Stimulated activated CD4-positive, alpha-beta T cell treated with anti-CD3 and anti-CD28 coated beads, Interleukin-15, amount 100 ng/mL, for 24 hours (primary cell): ENCODE measurements around the gene MSH5.
A peak's percentile ranks its signal among the peaks of the same experiment; 100 is the strongest.

ENCODE experiments used
- DNase-seq: peaks from one replicate; pipeline ENCODE4 v3.0.0-alpha.2; 2020

The MSH5 gene

DNA sequence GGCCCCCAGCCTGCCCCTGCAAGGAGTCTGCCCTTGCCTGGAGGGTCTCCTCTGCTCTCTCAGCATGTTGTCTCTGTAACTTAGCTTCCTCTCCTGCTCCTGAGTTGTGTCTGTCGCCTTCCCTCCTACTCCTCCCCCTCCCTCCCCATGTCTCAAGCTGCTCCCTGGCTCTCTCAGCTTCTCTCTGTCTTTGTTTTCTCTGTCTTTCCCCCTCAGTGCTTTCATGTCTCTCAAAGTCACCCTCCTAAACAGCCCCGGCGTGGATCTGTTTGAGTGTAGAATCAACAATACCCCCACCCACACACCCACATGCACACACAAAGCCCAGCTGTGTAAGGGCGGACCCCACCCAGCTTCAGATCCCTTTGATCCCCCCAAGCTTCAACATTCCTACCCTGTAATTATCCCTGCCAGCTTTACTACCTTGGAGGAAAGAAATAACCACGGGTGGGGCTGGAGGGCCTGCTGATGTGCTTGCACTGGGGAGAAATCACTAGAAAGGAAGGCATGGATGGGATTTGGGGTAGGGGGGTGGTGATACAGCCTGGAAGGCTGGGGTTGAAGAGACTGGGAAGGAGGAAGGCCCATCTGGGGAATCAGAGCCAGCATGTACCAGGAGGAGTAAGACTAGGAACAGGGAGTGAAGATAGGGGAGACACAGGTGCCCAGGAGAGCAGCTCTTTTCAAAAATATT is 25.7 kb upstream of the MSH5 start:
- no peak for DNase-seq

DNA sequence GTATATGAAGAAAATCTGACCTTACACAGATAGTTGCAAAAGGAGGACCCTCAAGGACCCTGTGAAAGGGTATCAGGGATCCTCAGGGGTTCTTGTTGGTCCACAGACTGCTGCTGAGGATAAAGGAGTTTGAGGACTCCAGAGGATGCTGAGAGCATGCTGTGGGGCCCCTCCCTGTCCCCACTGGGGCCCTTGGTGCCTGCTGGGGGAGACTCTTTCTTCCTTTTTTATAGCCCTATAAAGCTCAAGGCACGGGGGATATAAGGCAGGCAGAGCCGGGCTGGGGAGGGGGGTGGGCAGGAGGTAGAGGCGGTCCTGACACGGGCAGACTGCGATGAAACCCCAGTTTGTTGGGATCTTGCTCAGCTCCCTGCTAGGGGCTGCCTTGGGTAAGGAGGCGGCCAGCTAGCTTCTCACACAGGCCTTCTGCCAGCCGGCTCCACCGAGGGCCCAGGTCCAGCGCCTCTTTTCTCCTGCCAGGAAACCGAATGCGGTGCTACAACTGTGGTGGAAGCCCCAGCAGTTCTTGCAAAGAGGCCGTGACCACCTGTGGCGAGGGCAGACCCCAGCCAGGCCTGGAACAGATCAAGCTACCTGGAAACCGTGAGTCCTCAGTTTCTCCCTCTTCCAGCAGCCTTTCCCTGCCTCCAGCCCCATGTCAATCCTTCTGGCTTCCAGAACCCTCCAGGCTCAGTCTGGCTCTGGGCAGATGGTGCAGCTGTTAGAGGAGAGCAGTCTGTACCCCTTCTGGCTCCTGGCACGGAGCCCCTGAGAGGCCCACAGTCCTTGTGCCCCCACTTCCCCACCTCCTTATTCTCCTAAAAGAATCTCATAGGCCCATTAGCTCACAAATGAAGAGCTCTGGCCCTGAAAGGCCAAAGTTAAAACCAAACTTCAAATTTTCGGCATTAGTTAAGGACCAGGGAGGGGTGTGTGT is 24.5 kb upstream of the MSH5 start, which contains the start of gene LY6G6D:
Gene LY6G6D (plus strand): TSS at position 327 of the 937 bp plus-strand sequence. CDS start 8 bp downstream, at position 335.
- DNase-seq, result no peak

DNA sequence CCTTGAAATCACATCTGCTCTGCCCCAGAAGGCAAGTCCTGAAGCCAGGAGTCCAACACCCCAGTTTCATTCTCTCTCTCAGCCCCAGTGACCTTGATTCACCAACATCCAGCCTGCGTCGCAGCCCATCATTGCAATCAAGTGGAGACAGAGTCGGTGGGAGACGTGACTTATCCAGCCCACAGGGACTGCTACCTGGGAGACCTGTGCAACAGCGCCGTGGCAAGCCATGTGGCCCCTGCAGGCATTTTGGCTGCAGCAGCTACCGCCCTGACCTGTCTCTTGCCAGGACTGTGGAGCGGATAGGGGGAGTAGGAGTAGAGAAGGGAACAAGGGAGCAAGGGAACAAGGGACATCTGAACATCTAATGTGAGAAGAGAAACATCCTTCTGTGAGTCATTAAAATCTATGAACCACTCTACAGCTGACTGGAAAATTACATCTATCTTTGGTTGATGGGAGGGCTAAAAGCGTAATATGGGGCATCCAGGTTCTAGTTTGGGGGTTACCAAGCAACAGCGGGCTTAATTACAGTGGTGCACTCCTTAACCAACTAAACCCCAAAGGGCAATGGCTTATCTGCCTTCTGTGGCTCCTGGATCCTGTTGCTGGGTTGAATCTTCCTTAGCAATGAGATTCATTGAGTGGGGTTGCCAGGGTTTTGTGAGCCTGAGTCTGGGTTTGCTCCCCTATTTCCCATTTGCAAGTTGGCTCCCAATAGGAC is 22.1 kb upstream of the MSH5 start:
- DNase-seq, result no peak

DNA sequence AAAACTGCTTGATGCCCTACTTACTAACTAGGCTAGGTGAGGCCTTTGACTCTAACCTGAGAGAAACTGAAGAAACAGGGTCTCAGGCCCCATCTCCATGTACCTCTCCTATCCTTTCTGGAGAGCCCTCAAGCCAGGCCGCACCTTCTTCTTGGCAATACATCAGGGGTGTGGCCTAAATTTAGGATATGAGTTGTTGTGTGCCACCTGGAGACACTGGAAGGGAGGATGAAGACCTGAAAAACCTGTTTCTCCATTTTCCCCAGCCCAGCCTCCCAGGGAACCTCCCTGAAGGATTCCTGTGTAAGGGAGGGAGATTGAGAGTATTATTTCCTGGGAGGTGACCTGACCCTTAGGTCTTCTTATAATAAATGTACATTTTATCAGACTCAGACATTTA is 21.5 kb upstream of the MSH5 start:
- DNase-seq, result no peak

DNA sequence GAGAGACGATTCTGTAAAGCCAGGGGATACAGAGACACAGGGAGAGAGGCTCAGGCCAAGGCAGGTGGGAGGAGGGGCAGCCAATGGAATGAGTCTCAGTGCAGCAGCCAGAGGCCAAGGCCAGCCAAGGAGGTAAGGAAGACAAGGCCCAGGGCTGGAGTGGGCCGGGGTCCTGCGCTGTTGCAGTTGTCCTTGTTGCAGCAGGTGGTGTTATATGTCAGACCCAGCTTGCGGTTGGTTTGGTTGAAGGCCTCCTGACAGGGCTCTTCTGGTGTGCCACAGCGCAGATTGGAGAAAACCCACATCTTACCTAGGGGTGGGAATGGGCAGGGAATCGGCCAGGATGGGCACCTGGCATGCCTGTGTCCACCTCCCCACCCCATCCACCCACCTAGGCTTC is 20.8 kb upstream of the MSH5 start:
- DNase-seq, result no peak

DNA sequence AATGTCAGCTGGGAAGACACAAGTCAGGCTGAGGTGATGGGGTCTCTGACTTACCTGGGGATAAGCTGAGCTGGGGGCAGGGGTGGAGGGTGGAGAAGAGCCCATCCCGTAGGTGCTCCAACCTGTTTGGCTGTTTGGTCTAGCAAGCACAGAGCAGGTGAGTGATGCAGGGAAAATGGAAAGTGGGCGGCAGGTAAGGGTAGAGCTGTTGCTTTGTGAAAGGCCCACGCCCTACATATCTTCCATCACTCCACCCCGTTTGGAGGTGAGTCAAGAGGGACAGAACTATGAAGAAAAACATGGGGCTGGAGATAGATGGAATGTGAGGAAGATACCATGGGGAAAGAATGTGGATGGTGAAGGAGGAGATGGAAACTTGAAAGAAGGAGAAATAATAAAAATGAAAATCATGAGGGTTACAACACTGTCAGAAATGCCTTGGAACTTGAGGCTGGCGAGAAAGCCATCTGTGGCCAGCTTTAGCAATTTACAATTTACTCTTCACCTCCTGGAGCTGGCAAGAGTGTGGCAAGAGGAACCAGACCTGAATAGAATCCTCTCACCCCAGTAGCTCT is 19.5 kb upstream of the MSH5 start:
- no peak for DNase-seq

DNA sequence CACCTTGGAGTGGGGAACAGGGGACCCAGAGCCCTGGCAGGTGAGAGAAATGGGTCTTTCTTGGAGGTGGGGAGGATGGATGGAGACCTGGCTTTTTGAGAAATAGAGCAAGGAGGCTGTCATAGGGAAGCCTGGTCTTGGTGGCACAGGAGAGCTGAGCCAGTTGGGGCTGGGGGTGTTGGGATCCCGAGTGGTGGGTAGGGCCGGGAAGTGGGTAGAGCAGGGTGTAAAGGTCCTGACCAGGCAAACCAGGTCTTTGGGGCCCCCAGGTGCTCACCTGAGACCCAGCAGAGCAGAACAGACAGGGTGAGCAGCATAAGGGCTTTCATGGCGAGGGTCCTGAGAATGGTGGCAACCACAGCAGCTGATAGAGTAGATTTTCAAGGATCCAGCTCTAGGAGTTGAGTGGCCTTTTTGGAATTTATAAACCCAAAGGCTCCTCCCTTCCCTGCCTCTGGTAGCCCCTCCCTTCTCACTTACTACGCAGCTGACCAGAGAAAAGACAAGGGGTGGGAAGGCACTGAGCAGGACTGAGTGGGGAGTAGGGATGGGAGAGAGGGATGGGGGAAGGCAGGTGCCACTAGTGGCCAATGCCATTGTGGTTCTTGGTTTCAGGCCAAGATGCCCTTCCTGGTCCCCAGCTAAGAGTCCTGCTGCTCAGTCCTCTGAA is 18.3 kb upstream of the MSH5 start, which contains the start of gene LY6G6C:
Gene LY6G6C (minus strand): TSS at position 396 of the 670 bp plus-strand sequence. CDS start 67 bp downstream, at position 329.
- DNase-seq, result no peak

DNA sequence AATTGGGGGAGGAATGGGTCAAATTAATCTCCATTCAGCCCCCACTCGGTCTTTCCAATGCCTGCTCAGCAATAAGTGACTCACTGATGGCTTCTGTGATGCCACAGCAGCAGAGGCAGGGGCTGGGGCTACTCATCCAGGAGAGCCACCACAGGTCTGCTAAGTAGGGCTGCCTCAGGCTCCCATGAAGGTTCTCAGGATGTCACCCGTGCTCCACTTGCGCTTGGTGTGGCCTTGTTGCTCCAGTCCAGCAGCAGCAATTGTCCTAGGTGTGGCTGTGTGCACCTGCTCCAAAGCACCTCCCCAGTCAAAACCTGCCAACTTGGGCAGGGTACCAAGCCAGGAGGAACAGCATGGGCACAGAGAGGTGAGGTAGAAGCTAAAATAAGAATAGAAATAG is 17.6 kb upstream of the MSH5 start:
- DNase-seq, result no peak

DNA sequence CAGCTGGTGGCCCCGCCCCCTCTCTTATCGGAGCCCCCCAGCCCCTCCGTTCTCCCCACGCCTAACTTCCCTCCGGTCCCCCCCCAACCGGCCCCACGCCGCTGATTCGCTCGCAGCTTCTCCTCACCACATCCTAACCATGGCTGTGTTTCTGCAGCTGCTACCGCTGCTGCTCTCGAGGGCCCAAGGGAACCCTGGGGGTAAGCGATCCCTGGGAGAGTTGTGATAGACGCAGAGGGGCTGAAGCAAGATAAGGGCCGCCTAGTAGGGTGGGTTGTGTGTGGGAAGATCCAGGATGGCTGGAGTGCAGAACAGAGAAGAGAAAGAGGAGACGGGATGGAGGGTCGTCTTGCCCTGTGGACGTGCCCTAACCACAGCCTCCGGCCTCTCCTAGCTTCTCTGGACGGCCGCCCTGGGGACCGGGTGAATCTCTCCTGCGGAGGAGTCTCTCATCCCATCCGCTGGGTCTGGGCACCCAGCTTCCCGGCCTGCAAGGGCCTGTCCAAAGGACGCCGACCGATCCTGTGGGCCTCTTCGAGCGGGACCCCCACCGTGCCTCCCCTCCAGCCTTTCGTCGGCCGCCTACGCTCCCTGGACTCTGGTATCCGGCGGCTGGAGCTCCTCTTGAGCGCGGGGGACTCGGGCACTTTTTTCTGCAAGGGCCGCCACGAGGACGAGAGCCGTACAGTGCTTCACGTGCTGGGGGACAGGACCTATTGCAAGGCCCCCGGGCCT is 16.4 kb upstream of the MSH5 start, which contains the start of gene MPIG6B:
Gene MPIG6B (plus strand): TSS at position 129 of the 735 bp plus-strand sequence. CDS start 11 bp downstream, at position 140.
- DNase-seq, result no peak

DNA sequence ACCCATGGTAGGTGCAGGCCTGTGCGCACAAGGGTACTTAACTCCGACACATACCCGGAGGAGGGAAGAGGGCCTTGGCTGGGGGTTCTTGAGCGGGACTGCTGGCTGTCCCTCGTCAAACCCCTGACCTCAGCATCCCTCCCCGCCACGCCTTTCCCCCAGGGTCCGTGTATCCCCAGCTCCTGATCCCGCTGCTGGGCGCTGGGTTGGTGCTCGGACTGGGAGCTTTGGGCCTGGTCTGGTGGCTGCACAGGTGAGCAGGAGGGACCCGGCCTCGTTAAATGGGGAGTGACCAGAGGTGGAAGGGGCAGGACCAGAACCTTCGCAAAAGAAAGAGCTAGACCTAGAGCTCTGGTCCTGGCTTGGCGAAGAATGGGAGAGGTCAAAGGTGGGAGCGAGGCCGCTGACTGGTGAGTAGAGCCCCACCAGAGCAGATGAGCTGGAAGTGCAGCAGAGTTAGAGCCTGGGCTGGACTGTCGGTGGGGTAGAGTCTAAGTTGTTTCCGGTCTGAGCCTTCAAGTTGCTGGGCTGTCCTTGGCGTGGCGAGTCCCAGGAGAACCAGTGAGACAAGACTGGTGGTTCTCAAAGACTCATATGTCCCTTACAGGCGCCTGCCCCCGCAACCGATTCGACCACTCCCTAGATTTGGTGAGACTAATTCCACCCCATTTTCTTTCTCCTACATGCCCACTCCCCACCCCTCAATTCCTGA is 15.7 kb upstream of the MSH5 start:
- no peak for DNase-seq

DNA sequence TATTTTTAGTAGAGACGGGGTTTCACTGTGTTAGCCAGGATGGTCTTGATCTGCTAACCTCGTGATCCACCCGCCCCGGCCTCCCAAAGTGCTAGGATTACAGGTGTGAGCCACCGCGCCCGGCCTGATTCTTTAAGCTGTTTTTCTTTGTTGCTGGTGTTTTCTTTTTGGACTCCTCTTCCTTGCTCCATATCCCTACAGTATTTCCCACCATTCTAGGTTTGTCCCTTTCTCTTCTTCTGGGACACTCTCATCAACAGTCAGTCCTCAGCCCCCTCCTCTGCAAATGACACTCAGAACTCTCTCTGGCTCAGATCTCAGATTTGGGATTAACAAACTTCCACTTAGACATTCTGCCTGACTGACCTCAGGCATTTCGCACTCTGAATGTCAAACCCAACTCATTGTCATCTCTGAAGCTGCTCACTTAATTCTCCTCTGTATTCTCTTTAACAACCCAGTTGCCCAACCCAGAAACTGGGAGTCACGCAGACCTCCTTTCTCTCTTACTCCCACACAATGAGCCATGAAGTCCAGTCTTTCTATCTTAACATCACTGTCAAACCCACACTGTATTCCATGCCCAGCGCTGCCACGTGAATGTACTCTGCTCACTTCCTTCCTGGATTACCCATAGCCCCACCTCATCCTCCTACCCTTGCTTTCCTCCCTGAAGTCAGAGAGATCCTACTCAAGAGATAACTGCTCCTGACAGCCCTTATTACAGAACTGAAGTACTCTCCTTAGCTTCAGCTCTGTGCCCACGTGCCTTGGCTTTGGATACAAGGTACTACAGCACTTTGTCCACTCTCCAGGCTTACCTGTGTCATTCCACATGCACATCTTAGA is 14.1 kb upstream of the MSH5 start:
- DNase-seq, result no peak

DNA sequence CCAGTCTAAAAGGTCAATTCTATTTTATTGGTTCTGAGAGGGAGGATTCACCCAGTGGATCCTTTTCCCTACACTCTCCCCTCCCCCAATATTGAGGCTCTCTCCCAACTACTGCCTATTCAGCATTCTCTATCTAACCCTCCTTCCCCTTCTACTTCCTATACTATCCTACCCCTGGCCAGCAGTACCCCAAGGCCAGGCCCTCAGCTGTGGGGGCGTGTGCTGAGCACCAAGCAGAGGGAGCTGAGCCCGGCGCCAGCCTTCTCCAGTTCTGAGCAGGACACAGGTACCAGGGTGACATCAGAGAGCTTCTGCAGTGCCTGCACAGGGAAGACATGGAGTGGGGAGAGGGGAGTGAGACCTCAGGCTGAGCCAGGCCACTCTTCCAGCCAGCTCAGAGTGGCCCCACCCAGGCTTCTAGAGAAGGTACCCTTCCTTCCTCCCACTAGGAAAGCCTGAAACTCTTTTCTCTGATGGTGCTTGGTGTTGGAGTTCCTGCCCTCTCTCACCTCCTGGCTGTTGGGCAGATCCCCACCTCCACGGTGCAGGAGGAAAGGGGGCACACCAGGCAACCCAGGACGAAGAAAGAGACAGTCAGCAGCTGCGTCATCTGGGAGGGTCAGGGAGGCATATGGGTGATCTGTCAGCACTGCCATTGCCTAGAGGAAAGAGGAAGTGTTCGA is 12.6 kb upstream of the MSH5 start:
- peak; percentile 27 for DNase-seq

DNA sequence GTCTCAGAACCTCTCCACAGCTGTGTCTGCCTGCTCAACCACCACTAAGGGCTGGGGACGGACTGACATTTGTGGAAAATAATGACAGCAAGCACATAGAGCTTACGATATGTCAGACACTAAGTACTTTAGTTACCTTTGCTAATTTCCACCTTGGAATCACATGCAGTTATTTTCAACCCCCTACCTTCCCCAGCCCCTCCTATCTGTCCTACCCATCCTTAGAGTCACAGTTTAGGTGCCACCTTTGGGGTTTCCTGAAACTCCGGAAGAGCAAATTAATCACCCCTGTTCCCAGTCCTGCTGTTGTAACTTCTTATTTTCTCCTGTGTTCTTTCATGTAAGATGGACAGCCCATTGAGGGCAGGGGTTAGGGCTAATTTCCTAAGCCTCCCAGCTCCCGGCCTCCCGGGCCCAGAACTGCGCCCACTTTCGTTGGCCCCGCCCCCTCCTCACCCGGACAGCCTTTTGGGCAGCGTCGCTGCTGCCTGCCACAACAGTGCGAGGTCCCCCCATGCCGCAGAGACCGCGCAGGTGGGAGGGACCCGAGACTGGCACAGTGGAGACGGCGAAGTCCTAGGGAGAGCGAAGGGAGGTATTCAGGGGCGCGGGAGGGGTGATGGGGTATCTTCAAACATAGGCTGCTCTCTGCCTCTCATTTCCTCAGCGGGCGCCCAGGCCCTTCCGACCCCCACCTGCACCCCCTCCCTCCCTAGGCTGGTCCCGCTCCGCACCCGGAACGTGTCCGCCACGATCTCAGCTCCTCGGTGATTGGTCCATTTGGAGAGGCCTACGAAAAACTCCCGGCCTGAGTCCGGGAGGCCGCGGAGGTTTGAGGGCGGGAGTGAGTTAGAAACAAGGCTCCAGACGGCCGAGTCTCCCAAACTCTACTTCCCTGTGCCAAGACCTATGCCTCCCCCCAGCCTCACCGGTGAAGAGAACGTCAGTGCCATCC is 11.8 kb upstream of the MSH5 start:
- DNase-seq, result no peak

DNA sequence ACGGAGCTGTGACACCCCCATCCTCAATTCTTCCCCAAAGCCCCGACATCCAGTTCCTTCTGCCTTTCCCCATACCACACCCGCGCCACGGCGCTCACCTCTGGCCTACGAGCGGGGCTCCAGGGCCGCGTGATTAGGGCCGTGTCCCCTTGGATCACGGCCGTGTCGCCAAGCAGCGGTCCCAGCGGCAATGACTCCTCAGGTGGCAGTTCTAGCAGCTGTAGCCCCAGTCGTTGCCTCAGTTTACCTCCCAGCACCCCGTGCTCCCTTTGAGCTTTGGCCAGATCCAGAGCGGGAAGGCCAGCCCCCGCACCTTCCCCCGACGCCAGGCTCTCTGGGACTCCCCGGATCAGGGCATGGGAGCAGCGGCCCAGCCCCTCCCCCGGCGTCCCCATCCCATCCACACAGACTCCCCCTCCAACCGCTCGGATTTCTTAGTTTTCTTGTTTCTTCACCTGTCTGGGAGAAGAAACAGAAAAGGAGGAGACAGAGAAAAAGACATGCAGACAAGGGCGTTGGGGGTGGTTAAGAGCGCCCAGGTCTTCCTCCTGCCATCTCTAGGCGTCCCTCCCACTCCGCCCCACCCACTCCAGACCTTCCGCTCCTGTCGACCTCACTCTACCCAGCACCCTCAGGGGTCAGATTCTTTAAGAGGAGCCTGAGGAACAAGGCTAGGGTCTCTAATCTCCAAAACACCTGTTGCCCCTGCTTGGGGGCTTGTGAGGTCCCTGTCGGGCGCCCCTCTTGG is 10.9 kb upstream of the MSH5 start, which contains the start of gene DDAH2:
Gene DDAH2 (minus strand): TSS at position 533 of the 748 bp plus-strand sequence. CDS start 138 bp downstream, at position 395.
- DNase-seq, result no peak

DNA sequence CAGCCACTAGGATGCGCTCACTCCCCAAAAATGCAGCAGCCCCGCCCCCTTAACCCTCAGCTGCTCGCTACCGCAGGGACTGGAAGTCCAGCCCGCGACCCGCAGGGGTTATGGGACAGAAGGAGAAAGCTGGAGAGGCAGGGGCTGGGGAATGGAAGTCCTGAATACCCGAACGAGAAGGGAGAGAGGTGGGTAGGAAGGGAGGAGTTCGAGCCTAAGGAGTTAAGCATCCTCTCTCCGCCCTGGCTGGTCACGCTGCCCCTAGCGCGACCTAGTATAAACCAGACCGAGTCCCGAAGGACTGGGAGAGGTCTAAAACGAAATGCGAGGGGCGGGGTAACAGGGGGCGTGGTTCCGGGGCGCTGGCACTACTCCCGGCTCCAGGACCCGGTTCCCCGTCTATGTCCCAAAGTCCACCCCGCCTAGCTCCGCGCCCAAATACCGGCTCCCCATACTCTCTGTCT is 10.3 kb upstream of the MSH5 start:
- DNase-seq, result peak; percentile 87

DNA sequence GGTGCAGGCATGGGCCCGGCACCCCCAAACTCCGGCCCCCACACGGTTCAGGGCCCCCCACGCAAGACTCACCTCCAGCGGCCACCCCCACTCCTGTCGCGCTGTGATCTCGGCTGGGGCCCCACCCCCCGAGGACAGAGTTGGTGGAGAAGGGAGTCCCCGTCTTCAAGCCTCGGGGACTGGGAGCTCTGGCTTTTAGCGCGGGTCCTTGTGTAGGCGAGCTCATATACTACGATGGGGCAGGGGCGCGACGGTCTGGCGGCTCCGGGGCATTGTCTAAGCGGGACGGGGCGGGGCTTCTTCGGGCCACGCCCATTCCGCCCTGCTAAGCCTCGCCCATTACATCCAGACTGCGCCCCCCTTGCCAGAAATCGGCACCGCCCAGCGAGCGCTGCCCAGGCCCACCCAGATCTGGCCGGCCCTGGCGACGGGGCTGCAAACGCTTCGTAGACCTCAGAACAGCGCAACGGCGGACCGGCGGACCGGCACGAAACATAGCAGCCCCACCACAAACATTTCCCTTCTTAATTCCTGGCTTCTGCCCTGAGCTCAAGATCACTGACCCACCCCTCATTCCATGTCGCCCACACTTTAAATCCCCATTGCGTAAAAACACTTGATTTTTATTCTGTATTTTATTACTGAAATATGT is 9.7 kb upstream of the MSH5 start:
- peak; percentile 74 for DNase-seq
